GM18951 (cell line): Measurements from ENCODE around the gene SGCA.

Experiments used
- POLR2A ChIP-seq: IDR thresholded peaks from 4 replicates; pipeline ENCODE4 v1.6.1; 2011; ENCODE audit warnings: mild to moderate bottlenecking; ENCODE audit not compliant: insufficient read length, insufficient read depth; ENCODE audit errors: extremely low read depth
- in situ Hi-C: fragments of 300-500 bp; cut with MboI; formaldehyde crosslinking; loops from one replicate; pipeline ENCODE4 v1.12.0; 2022; ENCODE audit warnings: low sequenced_read_pairs, mixed read lengths, inconsistent platforms; ENCODE audit not compliant: unreplicated experiment

Gene SGCA

DNA sequence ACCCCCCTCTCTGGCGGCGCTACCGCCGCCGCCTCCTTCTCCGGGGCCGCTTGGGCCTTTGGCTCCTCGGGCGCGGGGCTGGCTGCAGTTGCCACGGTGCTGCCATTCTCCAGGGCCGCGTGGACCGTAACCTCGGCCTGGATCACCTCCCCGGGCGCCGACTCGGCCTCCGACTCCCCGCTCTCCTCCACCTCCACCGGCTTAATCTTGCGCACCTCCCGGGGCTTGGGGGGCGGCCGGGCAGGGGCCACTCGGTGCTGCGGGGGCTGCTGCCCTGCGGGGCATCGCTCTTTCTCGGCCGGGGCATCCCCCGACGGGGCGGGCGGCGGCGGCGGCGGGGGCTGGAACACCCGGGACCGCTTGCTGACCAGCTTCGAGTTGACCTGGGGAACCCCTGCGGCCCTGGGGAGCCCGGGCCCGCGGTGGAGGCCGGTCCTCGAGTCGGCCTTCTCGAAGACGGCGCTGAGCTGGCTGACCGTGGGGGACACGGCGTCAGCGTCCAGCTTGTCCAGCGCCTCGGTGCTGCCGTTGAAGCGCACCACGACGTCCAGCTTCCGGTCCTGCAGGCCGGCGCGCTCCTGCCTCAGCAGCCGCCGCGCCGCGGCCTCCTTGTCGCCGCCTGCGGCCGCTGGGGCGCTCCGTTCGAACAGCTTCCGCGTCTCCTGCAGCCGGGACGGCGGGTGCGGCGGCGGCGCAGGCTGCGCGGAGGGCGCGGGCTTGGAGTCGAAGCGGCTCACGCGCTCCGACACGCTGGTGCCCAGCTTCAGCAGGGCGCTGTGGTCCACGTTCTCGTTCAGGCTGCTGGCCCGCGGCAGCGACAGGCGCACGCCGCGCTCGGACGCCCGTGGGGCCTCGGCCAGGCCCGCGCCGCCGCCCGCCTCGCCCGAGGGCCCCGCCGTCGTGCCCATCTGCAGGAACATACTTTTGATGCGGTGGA is 16.1 kb upstream of the SGCA start:
- TF ChIP-seq POLR2A = peak; percentile 46
- in situ Hi-C loops = no loop called here

DNA sequence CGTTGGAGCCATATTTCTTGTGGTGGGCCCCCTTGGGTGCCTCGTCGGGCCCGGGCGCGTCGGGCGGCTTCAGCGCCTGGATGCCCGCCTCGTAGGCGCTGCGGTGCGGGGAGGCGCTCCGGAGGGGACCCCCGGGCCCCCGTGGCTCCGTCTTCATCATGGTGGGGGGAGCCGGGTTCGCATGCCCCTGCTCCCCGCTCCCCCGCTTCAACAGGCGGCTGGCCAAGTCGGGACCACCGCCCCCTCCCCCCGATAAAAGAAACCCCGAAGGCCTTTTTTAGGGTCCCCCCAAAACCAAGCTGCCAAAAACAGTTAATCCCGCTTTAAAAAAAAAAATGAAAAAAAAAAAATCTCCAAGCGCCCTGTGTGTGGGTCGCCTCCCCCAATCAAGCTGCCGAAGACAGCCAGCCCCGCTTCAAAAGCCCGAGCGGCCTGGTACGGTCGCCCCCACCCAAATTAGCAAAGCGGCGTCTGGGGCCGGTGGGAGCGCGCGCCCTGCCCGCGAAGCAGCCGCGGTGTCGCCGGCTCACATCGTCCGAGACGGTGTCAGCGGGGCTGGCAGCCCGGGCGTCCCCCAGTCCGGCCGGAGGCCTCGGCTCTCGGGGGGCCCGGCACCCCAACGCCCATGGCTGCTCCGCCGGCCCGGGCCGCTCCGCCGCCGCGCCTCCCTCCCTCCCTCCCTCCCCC is 15.3 kb upstream of the SGCA start, which contains the start of gene PPP1R9B:
Gene PPP1R9B, minus strand, starts transcription at position 324 of the 687 bp plus-strand sequence. Its CDS starts 164 bp downstream, at position 160.
- TF ChIP-seq POLR2A = no peak
- in situ Hi-C loops = no loop called here

DNA sequence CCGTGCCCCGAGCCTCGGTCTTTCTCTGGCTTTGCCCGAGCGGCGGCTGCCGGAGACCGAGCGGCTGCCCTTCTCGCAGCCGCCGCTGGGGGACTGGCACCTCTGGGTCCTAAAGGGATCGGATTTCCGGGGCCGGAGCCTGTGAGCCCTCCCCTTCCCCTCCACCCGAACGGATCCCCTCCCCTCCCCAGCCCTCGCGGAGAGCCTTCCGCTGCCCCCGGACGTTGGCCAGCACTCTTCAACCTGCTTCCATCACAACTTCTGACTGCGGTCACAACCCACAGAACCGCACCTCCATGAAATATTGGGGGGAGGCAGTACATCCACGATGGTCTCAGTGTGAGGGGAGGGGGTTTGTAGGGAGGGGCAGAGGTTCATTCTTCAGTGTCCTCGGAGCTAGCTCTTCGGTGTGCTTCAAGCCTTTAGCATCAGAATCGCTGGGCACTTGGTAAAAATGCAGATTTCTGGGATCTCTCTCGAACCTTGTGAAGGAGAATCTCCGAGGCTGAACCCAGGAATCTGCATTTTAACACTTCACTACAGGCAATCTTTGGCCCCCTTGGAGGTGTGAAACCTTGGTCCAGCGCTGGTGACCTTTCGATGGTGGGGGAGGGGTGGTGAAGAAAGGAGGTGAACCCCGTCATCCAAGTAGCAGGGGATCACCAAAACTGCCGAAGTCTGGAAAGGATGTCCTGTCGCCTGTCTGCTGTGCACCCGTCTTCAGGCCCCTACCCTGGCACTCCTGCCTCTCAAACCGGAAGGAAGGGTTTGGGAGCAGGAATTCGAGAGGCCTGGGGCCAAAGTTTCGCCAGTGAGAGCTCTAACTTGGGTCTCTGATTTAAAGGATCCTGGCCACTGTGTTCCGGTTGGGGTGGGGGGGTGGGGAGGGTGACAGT is 14.5 kb upstream of the SGCA start:
- in situ Hi-C loops = no loop called here

DNA sequence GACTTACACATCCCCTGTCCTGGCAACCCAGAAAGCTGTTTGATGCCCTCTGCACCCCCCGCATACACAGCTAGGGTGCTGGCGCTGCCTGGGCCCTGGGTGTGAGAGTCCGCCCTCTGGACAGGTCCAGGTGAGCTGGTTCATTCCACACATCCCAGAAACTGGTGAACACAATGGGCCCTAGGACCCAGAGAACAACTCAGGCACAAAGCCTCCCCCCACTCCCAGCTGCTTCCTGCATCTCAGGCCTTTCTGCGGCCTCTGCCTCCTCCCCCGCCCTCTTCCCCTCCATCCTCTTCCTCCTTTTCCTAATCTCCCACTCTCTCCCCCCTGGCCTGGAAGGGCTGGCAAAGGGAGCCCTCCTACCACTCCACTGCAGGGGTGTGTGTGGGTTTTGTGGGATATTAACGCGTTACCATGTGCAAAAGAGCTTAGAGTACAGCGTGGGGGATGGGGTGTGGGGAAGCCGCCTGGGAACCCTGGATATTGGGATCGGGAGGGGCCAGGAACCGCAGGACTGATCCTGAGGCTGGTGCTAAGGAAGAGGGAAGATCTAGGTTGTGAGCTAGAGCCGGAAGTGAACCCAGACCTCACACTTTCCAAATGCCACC is 13.8 kb upstream of the SGCA start:
- TF ChIP-seq POLR2A = peak; percentile 41
- in situ Hi-C loops = no loop called here

More for the DNA sequence above, 14.5 kb upstream of the SGCA start:
- peak; percentile 58 for TF ChIP-seq POLR2A

DNA sequence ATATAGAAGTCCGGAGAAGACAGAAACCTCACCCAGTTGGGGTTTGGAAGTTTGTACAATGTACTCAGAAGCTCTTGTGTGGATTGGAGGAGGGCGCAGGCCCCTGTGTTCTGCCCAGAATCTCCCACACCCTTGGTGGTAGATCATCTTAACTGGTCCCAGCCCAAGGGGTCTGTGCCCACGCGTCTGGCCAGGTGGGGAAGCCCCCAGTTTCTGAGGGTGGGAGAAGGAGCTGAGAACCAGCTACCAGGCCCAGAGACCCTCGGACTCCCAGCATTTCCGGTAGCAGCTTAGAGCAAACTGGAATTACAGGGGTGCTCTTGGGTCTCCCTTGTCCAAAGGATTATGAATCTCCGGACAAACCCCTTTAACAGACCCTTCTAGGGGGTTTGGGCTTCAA is 13.1 kb upstream of the SGCA start:
- in situ Hi-C loops = no loop called here
- no peak for TF ChIP-seq POLR2A

DNA sequence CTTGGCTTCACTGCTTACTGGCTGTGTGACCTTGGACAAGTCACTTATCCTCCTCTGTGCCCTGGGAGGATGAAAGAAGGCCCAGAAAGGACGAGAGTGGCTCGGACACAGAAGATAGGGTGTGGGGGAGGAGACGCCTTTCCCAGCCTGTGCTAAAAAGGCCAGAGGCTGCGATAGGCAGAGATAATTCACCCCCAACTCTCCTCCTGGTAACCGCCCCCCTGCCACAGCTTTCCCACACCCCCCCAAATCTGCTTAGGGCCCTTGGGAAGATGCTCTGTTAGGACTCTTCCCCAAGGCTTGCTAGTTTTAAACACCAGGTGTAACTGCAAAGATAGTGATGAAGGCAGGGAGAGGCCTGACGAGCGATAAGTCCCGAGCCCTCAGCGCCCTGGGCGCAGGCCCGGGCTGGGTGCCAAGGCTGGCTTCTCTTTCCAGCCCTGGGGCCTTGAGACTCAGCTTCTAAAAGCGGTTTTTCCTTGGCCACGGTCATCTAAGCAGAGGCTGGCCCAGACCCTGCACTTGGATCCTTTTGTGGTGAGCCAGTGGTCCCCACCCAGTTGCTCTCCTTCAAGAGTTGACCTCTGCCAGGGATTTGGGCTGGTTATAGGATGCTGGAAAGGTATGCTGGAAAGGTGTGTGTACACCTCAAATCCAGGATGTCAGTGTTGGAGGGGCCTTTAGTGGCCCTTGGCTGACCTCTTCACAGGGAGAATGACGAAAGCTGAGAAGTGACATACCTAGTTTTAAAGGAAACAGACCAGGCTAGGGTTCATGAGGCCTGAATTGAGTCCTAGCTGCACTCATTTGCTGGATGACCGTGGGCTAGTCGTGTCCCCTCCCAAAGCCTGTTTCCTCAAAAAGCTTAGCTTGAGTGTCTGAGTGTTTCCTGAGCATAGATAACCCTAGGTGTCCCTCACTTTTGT is 11.9 kb upstream of the SGCA start:
- in situ Hi-C loops = no loop called here
- no peak for TF ChIP-seq POLR2A

DNA sequence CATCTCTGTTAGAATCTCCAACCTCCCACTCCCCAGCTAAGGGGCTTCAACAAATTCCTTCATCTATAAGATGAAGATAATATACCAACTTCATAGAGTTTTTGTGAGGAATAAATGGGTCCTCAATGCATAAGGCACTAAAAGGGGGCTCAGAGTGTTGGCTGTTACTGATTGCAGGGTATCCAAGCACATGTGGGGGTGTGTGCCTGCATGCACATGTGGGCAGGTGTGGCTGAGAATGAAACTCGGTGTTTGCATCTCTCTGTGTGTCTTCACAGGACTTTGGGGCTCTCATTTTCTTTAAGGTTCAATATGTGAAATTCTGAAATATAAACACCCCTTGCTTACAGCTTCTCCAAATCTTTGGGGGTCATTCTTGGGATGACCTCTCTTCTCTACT is 11.2 kb upstream of the SGCA start:
- in situ Hi-C loops = no loop called here
- no peak for TF ChIP-seq POLR2A

DNA sequence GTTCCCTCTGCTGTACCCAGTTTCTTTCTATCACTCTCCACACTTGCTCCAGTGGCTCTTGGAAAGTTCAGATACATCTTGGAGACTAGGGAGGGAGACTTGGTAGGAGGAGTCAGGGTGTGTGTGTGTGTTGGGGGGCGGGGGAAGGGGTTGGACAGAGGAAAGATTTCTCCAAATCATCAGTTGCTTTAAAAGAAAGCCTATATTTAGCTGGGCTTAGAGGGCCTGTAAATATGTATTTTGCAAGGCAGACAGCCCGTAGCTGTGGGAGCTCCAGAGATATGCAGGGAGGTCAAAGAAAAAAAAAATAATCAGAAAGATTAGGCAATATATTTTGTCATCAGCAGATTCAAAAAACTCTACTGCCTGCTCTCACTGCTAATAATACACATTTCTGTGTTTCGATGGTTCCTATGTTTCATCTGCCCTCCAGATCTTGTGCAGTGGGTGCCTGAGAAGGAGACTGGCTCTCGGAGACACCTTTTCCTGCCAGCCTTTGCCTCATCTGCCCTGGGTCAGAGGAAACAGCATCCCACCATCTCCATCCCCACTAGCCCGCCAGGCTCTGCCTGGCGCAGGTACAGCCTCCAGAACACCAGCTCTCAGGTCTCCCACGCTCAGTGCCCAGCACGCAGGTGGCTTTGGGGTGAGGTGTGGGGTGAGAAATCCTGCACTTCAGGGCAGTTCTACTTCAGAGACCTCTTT is 10.5 kb upstream of the SGCA start:
- no peak for TF ChIP-seq POLR2A
- in situ Hi-C loops = no loop called here

DNA sequence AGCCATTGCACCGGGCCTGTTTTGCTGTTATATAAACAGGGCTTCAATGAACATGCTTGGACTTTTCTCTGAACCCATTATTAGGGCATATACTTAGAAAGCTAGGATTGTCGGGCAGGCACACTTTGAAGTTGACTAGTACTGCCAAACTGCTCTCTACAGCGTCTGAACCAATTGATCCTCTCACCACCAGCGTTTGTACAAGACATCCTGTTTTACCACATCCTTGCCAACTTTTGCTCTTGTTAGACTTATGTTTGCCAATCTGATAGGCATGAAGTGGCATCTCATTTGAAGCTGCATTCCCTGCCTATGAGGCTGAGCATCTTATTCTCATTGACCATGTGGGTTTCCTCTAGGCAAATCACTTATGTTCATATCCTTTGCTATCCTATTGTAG is 7.9 kb upstream of the SGCA start:
- in situ Hi-C loops = no loop called here
- no peak for TF ChIP-seq POLR2A

DNA sequence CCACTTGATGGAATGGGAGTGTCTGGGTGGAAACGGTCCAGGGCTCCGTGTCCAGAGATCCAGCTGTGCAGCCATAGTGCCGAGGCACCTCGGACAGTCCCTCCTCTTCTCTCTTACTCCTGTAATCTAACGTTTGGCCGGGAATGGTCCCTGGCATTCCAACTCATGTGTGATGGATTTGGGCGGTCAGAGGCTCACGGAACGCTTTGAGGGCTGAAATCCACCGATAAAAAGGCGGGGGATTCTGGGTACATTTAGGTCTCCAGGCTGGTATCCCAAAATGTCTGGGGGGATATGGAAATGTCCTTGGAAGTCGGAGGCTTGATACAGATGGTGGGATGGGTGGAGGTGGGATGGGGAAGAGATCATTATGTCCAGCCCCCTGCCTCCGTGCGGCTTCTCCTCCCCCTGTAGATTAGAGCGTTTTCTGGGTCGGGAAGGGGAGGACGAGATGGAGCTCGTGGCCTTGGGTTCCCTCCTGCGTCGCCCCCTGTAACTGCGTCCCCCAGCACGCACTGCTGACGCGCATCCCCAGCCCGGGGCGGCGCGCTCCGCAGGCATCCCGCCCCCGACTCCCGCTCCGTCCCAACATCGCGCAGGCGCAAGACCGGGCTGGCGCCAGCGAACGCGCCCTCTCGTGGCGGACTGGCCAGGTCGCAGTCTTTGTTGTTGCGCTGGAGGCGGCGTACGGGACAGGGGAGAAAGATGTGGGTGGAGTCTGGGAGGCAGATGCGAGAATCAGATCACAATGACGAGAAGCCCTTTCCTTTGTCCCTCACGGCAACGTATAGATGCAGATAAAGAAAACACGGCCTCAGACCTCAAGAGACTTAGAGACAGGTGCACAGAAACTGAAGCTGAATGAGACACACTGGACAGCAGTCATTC is 4.5 kb upstream of the SGCA start:
- in situ Hi-C loops = no loop called here
- TF ChIP-seq POLR2A = peak; percentile 60

DNA sequence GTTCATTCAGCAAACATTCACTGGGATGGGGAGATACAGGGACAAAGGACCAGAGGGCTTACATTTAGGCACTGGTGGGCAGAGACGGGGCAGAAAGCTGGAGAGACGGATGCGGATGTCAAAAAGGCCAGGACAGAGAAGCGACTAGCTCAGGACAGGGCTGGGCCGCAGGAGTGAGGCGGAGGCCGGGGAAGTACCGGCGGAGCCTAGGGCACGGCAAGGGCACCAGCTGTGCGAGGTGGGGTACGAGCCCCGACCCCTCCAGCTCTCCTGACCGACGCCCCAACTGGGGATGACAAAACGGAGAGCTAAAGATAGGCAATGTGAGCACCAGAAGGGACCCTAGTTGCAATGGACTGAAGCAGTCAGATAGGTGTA is 3.9 kb upstream of the SGCA start:
- no peak for TF ChIP-seq POLR2A
- in situ Hi-C loops = no loop called here
